GM15510 (cell line): Measurements from ENCODE around the gene FGF2.

Experiments
- POLR2A ChIP-seq: IDR thresholded peaks from 3 replicates; pipeline ENCODE4 v1.6.1; 2011; ENCODE audit warnings: borderline replicate concordance; ENCODE audit not compliant: insufficient read length; ENCODE audit errors: extremely low read depth

The FGF2 gene

DNA sequence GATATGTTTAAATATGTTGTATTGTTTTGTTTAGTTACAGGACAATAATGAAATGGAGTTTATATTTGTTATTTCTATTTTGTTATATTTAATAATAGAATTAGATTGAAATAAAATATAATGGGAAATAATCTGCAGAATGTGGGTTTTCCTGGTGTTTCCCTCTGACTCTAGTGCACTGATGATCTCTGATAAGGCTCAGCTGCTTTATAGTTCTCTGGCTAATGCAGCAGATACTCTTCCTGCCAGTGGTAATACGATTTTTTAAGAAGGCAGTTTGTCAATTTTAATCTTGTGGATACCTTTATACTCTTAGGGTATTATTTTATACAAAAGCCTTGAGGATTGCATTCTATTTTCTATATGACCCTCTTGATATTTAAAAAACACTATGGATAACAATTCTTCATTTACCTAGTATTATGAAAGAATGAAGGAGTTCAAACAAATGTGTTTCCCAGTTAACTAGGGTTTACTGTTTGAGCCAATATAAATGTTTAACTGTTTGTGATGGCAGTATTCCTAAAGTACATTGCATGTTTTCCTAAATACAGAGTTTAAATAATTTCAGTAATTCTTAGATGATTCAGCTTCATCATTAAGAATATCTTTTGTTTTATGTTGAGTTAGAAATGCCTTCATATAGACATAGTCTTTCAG lies 68.8 kb downstream of the FGF2 start:
- TF ChIP-seq POLR2A = no peak

DNA sequence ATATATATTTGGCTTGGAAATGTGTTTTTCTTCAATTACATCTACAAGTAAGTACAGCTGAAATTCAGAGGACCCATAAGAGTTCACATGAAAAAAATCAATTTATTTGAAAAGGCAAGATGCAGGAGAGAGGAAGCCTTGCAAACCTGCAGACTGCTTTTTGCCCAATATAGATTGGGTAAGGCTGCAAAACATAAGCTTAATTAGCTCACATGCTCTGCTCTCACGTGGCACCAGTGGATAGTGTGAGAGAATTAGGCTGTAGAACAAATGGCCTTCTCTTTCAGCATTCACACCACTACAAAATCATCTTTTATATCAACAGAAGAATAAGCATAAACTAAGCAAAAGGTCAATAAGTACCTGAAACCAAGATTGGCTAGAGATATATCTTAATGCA lies 69.6 kb downstream of the FGF2 start:
- no peak for TF ChIP-seq POLR2A

DNA sequence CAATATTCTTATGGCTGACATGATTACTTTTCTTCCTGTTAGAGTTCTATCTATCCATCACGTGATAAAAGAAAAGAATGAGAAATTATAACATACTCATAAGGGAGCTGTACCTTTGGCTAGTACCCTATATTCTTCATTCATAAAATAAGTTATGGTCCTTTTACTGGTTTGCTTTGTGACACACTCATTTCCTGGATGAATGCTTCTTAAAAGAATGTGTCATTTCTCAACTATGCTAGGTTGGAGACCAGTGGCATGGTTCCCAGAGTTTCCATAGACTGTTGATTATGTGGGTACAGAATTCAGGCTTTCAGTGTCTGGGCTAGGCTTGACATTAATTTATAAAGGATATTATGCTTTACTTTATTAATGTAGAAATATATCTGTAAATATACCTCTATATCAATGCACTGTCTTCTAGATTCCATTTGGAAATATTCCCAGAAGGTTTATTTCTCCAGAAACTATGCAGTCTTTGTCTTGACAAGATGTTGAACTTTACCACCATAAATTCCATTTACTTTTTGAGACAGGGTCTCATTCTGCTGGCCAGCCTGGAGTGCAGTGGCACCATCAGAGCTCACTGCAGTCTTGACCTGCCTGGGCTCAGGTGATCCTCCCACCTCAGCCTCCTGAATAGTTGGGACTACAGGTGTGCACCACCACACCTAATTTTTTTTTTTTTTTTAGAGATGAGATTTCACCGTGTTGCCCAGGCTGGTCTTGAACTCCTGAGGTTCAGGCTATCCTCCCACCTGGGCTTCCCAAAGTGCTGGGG lies 71.9 kb downstream of the FGF2 start:
- no peak for TF ChIP-seq POLR2A

DNA sequence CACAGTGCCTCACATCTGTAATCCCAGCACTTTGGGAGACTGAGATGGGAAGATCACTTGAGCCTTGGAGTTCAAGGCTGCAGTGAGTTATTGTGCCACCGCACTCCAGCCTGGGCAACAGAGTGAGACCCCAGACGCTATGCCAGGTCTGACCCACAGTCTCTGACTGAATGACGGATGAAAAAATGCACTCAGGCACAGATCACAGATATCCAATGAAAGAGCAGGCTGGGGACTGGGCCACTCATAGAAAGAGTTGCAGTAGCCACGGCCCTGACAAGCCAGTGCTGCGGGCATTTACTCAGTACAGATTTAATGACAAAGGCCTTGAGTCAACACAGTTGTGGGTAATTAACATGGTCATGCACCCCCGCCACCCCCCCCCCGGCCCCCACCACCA lies 73.1 kb downstream of the FGF2 start:
- no peak for TF ChIP-seq POLR2A

DNA sequence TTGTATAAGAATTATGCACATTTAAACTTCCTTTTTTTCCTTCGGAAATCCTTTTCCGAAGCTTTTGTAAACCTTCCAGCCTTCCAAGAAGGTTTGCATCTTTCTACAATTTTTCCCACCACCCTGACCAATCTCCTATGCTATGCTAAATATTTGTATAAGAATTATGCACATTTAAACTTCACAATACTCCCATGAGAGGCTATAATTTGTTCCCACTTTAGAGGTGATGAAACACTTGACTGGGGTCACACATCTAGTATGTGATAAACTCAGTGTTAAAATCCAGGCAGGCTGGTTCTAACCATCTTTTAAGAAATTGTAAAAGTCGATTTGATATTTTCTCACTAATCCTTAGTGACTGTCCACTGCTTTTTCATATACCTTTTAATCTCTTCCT lies 73.7 kb downstream of the FGF2 start:
- TF ChIP-seq POLR2A = no peak

DNA sequence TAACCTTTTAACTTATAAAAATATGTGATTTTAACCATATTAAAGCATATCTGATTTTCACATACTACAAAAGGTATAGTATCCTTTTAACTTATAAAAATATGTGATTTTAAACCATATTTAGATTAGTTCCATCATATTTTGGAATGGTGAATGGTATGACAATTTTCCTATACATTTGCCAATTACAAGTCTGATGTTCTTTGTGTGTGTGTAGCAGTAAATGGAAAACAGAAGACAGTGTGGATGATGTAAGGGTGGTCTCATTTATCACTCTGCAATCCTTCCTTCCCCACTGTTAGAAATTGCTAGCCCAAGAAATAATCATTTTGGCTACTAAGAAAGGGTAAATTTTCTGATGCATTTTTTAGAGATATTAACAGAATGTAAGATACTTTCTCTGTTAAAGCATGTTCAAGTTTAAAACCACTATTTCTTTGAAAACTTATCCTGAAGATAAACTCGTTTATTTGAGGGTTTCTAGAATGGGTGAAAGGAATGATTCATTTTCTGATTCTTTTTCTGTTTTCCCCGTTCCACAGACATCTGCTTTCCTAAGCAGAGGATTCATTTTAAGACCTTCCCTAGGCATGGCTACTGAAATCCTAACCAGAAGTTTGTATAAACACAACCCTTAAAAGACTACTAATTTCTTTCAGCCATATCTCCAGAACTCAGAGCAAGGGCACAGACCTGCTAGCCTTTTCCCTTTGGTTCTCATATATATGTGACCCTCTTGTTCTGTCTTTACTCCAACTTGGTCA lies 74.8 kb downstream of the FGF2 start:
- no peak for TF ChIP-seq POLR2A

DNA sequence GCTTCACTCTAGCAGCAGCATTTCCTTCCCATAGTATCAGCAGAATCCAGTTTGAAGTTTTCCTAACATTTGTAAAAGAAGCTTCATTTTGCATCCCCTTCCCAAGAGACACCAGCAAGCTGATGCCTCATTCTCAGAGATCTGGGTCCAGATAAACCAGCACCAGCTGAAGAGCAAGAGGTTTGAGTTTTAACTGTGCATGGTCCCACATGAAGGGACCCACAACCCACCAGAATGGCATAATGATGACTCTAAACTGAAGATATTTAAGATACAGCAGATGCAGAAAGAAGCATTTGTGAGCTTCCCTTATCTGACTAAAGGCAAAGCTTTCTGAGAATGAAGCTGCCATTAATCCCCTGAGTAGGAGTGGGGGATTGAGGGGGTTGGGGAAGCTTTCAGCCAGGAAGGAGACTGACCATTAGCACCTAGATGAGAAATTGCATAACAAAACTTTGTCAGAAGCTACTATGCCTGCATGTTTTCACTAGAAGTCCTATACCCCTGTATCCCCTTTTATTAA lies 77.2 kb downstream of the FGF2 start:
- TF ChIP-seq POLR2A = no peak

DNA sequence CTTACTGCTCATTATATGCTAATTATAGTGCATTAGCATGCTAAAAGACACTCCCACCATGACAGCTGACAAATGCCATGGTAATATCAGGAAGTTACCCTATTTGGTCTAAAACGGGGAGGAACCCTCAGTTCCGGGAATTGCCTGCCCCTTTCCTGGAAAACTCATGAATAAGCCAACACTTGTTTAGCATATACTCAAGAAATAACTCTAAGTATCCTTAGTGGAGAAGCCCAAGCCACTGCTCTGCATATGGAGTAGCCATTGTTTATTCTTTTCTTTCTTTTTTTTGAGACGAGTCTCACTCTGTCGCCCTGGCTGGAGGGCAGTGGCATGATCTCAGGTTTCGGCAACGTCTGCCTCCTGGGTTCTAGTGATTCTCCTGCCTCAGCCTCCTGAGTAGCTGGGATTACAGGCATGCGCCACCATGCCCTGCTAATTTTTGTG lies 80.3 kb downstream of the FGF2 start:
- TF ChIP-seq POLR2A = no peak

DNA sequence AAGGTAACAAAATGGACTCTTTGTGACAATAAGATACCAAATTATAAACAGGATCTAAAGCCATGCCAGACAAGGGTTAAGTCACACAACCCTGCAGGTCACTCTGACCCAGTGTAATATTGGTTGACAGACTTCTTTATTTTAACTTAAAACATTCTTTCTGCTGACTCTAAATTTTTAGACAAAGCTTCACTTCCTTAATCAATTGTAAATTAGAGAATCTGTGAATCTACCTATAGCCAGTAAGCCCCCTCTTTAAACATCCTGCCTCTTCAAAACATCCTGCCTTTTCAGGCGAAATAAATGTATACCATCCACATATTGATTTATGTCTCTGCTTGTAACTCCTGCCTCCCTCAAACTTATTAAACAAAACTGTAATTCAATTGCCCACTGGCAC lies 81.6 kb downstream of the FGF2 start:
- no peak for TF ChIP-seq POLR2A

DNA sequence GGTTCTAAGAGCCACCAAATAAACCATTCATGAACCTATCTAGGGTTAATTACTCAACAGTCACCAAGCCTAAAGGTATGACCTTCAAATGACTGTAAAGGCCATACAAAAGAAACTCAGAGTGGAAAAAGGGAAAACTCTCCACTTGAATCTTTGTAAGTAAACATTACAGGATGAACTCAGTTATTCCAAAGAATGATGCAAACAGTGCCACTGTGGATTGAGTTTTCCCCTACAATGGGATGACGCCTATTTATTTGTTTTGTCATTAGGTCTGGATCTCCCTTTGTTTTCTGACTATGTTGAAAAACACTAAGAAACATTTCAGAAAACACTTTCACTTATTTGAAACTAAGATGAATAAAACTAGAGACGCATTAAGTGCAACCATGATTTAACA lies 83.1 kb downstream of the FGF2 start:
- no peak for TF ChIP-seq POLR2A

DNA sequence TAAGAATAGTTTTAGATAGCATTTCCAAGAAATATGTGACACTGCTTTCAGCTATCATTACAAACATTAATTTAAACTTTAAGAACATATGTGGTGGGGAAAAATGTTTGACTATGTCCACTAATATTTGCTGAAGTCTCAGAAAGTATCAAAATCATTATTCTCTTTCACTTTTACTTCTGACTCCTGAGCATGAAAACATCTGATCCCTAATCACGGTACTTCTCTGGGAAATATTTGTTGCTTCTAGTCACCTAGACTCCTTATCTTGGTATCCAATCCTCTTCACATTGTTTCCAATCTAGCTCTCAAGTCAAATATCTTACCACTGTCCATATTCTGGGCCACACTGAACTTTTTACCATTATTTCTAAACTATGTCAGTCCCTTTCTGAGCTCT lies 85.0 kb downstream of the FGF2 start:
- no peak for TF ChIP-seq POLR2A

DNA sequence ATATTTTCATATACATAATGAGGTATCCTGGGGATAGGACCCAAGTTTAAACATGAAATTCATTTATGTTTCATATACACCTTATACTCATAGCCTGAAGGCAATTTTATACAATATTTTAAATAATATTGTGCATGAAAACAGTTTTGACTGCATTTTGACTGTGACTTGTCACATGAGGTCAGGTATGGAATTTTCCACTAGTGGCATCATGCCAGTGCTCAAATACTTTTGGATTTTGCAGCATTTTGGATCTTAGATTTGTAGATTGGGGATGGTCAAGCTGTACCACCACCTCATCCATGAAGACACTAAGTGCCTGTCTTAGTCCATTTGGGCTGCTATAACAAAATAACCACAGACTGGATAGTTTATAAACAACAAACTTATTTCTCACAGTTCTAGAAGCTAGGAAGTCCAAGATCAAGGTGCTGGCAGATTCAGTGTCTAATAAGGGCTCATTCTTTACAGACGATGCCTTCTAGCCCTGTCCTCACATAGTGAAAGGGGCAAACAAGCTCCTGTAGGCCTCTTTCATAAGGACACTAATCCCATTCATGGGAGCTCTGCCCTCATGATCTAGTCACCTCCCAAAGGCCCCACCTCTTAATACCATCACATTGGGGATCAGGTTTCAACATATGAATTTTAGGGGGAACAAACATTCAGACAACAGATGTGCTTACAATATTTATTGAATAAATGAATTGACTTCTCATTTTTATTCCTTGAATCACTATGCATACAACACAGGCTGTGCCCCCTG lies 86.4 kb downstream of the FGF2 start:
- TF ChIP-seq POLR2A = no peak

DNA sequence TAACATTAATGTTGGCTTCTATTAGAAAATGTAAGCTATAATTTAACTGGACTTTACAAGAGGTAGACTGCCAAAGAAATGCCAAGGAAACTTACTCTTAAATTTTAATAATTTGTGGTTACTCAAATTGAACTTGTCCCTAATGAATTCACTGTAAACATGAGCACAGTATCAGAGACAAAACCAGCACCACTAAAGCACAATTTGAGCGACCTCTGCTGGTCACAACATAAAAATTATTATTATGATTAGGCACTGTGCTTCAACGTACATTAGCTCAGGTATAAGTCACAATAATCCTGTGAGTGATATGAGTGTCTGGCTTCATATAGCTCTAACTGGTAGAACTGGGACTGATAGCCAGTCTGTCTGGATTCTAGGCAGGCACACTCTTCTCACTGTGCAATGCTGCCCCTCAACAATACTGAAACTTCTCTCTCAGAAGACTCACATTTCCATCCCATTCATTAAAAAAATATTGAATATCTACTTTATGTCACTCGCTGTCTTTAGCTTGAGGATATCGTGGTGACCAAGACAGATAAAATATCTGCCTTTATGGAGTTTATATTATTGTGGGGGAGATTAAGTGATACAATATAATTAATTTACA lies 87.8 kb downstream of the FGF2 start:
- TF ChIP-seq POLR2A = no peak

DNA sequence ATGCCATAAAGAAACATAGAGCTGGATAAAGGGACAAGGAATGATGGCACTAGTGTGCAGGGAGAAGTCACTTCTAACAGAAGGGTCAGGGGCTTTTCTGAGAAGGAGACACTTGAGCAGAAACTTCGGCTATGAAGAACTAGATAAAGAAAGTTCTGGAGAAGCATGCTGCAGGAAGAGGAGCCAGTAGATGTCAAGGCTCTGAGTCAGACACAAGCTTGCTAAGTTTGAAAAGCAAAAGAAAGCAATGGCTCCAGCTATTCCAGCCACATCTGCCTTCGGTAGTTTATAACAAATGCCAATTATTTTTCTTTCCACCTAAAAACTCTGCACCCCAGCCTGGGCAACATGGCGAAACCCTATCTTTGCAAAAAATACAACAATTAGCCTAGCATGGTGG lies 88.3 kb downstream of the FGF2 start:
- no peak for TF ChIP-seq POLR2A
